Cerebellar nuclear complex (tissue), 1 donor: ENCODE data around the gene PIGP.
"Not testable (repeated sequence)": the region's sequence is repeated elsewhere in the genome, so short reads cannot be mapped to it uniquely, and the experiment has no call there.

ENCODE experiments used
- DNase-seq, 2 experiments: peaks; one replicate each; lab custom pipeline; 2025; lab: John Stamatoyannopoulos, UW

Gene PIGP

DNA sequence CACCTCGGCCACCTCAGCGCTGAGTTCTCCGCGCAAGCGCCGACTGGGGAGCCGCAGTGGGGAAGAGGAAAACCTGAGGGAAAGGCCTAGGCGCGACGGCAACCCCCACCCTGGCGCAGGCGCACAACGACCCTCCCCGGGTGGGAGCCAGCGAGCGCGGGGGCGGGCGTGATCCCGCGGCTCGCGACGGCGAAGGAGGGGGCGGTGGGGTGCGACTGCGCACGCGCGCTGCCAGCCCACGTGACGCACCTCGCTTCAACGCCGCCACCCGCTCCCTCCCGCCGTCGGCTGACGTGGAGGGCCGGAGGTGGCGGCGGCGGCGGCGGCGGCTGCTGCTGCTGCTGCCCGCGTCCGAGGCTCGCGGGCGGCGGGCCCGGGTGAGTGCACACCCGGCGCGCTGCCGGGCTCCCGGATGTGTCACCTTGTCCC lies at the start of gene PIGP, which contains the start of gene TTC3:
TSS of gene PIGP (minus strand) at position 84 of the 429 bp plus-strand sequence. CDS start 556 bp downstream, outside the sequence.
TSS of gene TTC3 (plus strand) at position 267 of the 429 bp plus-strand sequence. CDS start 14,004 bp downstream, outside the sequence.
- DNase-seq = peak in 1 of 2 experiments; percentile 63

DNA sequence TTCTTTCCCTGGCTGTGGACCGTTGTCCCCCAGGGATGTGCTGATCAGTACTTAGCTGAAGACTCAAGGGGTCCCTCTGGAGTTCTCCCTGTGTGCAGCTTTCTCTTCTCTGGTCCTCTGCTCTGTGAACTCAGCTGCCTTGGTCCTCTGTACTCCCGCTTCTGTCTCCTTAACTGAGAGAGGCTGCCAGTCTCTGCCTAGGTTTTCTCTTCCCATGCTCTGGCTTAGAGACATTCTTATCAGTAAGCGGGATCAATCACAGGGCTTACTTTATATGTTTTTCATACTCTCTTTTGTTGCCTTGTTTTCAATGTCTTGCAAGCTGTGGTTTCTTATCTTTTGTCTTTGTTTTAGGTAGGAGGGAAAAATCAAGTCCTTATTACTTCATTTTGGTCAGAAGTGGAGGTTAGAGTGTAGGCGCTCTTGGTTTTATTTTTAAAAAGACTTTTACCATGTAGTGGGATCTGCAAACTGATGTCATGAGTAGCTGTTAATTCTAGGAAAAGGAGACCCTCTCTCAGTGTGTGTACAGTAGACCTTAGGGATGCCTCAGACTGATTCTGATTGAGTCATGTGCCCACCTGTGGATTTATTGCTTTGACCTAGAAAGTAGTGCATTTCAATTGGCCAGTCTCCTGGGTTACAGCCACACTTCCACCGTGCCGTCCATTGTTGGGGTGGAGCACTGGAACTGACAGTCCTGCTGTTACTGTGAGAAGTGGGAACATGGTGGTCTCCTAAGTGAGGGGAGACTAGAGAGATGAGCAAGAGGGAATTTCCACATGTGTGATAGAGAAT lies 46.7 kb upstream of the PIGP start:
- DNase-seq = no peak

DNA sequence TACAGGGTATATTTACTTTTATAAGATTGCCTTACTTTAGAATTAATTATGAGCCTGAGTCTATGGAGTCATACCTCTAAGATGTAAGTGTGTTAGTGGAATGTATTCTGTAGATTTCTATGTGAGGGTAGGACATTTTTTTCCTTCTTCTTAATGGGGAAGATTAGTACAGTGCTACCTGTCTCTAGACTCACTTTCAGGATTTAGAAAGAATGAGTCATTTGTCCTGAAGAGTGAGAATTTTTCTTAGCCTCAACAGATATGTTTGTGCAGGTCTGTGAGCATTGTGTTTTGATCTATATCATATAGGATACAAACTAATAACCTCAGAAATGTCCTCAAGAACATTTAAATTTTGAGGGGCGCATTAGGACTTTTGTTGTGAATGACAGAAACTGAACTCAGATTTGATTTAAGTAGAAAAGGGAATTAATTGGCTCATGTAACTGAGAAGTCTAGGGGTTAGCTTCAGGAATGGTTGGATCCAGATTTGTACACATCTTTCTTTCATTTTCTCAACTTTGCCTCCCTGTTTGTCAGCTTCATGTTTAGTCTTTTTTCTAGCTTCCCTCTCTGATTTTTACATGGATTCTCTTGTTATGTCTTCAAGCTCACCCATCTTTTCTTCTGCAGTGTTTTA lies 45.4 kb upstream of the PIGP start:
- no peak for DNase-seq

DNA sequence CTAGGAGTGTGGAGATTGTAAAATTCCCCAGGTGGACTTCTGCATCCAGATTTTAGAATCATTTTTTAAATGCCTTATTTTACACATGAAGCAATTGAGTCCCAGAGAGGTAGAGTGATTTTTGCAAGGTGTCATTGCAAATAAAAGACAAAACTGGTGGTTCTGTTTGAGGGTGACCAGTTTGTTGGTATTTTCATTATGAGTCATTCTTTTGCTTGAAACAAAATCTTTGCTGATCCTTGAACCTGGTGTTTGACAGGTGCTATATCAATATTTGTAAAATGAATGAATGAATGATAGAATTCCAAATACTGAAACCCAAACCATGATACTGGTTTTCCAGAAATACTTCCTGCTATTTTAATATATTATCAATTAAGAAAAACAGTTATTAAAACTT lies 44.3 kb upstream of the PIGP start:
- DNase-seq = no peak

DNA sequence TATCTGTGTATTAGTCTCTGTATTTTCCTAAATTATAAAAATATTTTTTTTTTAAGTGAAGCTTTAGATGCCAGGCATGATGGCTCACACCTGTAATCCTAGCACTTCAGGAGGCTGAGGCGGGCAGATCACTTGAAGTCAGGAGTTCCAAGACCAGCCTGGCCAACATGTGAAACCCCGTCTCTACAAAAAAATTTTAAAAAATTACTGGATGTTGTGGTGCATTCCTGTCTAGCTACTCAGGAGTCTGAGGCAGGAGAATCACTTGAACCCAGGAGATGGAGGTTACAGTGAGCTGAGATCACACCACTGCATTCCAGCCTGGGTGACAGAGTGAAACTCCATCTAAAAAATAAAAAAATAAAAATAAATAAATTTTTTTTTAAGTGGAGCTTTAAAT lies 43.6 kb upstream of the PIGP start:
- not testable (repeated sequence) for DNase-seq

DNA sequence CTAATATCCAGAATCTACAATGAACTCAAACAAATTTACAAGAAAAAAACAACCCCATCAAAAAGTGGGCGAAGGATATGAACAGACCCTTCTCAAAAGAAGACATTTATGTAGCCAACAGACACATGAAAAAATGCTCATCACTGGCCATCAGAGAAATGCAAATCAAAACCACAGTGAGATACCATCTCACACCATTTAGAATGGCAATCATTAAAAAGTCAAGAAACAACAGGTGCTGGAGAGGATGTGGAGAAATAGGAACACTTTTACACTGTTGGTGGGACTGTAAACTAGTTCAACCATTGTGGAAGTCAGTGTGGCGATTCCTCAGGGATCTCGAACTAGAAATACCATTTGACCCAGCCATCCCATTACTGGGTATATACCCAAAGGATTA lies 41.4 kb upstream of the PIGP start:
- not testable (repeated sequence) for DNase-seq

DNA sequence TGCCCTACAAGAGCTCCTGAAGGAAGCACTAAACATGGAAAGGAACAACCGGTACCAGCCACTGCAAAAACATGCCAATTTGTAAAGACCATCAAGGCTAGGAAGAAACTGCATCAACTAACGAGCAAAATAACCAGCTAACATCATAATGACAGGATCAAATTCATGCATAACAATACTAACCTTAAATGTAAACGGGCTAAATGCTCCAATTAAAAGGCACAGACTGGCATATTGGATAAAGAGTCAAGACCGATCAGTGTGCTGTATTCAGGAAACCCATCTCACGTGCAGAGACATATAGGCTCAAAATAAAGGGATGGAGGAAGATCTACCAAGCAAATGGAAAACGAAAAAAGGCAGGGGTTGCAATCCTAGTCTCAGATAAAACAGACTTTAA lies 38.2 kb upstream of the PIGP start:
- not testable (repeated sequence) for DNase-seq

DNA sequence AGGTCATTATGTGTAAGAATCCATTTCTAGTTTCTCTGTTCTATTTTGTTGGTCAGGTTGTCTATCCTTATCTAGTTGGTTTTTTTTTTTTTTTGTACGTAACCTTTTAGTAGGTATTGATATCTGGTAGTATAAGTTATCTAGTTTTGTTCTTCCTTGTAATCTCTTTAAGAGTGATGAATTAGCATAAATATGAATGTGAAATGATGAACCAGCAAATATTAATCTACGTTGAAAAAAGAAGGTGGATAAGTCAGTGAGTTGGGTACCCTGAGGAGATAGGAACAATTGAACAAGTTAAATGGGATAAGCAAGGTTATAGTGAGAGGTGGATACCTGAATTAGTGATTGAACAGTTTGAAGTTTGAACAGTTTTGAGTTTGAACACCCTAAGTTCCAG lies 34.1 kb upstream of the PIGP start:
- DNase-seq = no peak

DNA sequence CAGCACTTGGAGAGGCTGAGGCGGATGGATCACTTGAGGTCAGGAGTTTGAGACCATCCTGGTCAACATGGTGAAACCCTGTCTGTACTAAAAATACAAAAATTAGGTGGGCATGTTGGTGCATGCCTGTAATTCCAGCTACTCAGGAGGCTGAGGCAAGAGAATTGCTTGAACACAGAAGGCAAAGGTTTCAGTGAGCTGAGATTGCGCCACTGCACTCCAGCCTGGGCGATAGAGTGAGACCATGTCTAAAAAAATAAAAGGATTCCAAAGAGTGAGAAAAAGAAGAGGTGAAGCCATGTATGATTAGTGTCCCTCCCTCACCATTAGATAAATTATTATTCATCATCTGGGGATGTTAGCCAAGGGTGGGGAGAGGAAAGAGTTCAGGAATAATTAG lies 29.9 kb upstream of the PIGP start:
- not testable (repeated sequence) for DNase-seq

DNA sequence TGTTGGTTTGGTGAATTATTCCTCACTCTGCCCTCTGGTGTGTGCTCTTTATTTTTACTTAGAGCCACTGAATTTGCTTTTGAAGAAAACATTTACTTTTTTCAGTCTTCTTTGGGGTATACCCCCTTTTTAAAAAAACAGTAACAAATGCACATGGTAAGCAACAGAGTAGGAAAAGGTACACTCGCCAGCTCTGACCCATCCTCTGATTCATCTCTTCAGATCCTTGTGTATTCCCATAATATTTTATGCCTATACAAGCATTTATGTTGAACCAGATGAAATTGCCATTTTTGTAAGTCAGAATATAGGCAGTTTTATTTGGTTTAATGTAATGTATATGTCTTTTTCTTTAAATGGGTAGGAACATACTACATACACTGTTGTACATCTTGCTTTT lies 28.5 kb upstream of the PIGP start:
- no peak for DNase-seq

DNA sequence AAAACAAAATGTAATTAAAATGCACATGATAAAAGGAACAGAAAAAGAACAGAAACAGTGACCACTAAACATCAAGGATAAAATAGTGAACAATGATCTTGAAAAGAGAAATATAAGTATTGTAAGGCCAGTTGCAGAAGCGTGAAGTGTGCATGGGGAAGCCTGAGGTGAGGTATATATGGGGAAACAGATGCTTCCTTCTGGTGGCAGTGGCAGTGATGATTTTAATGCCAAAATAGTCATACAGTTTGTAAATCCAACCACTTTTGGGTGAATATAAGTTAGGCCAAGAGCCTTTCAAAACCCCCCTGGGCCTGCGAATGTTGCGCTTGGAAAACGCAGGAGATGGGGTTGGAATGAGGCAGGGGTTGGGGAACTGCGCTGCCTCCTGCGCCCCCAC lies 27.4 kb upstream of the PIGP start:
- no peak for DNase-seq

DNA sequence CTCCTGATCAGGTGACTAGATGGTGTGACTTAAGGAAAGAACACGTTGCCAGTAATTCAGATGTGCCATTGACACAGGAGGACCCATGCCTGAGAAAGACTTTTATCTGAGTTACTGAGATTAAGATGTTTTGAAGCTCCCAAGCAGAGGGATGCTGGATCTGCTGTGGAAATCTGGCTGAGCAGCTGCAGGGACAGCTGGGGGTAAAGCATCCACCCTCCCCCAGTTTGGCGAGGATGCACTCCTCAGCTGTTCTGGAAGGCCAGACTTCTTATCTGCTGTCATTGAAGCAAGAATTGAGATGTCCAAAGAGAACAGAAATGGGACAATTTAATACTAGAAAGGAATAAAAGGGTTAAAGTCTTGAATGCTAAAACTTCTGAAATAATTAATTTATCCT lies 25.9 kb upstream of the PIGP start:
- DNase-seq = no peak

DNA sequence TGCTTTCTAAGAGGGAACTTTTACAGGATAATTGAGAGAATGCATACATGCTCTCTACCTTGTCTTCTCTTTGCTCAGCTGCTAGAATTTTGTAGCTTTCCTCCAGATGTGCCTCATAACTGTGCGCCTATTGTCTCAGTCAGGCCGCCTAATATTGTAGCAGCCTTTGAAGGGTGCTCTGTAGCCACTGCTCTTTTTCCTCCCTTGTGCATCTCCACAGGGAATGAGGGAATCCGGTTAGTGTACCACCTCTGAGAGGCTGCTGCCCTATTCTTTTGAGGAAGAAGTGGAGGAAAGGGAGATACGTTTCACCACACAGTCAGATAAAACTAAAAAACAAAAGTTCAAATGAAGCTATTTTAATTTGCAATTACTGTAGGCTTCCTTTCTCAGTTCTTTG lies 22.9 kb upstream of the PIGP start:
- no peak for DNase-seq

DNA sequence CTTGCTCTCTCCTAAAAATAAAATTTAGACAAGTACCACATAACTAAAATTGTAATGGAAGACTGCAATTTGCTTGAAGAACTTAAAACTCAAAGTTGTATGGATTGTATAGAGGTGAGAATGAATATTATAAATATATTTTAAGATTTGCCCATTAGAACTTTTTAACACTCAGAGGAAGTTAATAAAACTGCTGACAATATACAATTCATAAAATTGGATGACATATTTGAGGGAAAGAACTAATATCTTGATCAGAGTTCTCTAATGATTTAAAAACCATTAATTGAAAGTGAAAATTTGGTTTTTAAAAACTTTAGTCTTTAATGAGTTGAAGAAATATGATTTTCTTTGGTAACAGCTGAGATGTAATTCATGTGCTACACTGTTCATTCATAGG lies 21.1 kb upstream of the PIGP start:
- no peak for DNase-seq

DNA sequence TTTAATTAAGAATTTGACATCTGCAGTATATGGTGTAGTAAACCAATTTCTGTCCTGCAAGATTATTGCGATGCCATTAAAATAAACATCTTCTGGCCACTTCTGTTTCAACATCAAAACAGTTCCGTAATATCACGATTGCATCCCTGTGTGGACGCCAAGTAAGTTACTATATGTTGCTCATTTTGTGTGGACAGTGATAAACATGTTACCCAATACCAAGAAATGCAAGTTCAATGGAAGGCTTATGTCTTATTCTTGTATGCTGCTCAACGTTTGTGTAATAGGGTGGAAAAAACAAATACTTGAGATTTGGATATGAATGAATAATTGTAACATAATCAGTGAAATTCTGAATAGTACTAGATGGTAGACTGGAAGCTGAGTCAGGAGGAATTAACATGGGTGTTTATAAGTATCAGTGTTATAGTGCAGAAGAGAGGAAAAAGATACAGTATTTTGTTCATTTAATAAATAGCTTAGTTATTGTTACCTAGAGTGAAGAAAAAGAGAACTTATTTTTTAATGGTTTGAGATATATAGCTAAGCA lies 15.4 kb upstream of the PIGP start:
- no peak for DNase-seq

DNA sequence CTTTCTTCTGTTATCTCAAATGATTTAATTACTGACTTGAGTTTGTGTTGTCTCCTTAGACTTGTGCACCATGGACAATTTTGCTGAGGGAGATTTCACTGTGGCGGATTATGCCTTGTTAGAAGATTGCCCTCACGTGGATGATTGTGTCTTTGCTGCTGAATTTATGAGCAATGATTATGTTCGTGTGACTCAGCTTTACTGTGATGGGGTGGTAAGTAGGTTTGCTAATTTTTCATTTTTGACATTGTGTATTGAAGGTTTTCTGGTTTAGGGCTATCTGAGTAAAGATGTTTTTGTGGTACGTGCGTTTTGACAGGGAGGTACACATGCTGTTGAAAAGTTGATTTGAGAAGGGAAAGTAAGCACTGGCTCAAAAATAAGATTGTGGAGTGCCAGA lies 14.3 kb upstream of the PIGP start:
- DNase-seq = no peak

DNA sequence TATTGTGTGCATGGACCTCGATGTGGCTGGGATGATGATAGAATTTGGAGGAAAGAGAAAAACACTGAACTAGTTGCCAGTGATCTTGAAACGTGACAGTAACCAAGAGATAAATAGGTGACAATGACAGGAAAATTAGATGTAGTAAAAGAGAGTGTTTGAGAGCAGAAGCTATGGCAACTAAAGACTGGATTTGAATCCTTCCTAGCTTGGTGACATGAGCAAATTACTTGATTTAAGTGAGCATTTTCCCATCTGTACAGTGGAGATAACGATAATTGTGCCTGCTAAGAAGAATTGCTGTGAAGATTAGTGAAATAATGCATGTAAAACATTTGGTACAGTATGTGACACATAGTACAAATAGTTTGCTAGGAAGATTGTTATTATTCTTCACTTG lies 12.9 kb upstream of the PIGP start:
- DNase-seq = no peak

DNA sequence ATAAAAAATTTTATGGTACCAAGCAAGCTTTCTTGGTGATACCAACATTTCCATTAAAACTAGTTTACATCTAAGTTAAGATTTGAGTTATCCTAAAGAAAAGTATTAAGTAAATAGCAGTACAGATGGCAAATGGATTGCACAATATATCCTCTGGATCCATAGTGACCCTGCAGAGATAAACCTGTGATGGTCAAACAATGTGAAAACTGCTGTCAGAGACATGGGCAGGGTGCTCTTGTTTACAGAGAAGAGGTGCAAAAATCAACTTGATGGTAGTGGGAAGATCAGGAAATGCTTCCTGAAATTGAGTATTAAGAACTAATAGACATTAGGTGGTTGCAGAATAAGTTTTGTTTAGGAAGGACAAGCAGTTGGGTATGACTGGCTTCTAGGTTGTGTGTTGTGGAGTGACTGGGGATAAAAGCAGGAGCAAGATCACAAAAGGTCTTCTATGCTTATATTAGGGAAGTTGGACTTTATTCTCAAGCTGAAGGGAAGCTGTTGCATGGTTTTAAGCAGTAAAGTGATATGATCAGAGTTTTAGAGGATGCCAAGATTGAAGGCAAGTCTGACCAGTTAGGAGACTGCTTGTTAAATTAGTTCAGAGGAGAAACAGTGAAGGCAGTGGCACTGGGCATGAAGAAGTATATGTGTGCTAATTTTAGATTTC lies 10.1 kb upstream of the PIGP start:
- DNase-seq = no peak

DNA sequence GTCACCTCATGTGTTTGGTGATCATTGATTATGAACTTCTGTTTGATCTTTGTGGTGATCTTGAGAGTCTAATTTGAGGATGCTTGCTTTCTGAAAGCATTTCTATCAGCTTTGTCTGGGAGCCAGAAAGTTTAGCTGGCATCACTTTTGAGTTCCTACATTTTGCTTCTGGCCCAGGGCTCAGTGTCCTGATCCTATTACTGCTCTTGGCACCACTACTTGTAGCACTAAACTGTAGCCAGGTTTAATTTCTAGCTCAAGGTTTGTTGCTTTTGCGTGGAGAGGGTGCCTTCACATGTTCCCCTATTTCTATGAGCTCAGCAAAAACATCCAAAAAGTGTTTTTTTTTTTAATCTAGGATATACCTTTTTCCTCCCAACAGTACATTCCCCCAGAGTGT lies 9.5 kb upstream of the PIGP start:
- DNase-seq = no peak

DNA sequence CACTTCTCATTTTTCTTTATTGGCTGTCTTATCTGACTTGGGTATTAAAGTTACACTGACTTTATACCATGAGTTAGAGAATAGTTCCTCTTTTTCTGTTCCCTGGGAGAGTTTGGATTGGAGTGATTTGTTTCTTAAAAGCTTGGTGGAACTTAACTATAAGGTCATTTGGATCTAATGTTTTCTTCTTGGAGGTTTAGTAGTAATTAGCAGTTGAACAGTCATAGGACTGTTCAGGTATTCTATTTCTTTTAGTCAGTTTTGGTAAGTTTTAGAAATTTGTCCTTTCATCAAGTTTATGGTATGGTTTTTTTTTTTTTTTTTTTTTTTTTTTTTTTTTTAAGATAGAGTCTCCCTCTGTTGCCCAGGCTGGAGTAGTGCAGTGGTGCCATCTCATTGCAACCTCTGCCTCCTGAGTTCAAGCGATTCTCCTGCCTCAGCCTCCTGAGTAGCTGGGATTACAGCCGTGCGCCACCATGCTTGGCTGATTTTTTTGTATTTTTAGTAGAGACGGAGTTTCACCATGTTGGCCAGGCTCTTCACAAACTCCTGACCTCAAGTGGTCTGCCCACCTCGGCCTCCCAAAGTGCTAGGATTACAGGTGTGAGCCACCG lies 6.4 kb upstream of the PIGP start:
- DNase-seq = no peak

DNA sequence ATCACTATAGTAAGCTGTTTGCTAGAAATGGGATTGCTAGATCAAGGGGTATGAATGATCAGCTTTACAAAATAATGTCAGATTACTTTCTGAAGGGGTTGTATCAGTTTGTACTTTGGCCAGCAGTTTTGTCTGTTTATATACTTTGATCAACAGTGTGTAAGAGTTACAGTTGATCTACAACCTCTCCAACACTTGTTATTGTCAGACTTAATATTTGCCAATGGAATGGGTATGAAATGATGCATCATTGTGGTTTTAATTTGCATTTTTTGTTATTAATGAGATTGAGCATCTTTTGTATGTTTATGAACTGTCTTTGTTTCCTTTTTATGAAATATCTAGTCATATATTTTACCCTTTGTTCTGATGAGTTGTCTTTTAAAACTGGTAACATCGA lies 4.5 kb upstream of the PIGP start:
- DNase-seq = no peak
